NCI-H2171 treated with DMSO at 0.1 percent for 48 hours (cell line): ENCODE results near the gene BRSK2.

Source experiments
- DNase-seq: peaks from one replicate; lab custom pipeline; 2025; lab: John Stamatoyannopoulos, UW

BRSK2 gene

GRCh38 chr11:1484061-1484671, 94.4 kb downstream of the BRSK2 start:
- DNase-seq = no peak

- no peak for DNase-seq
These were observed 95.2 kb downstream of the BRSK2 start for GRCh38 chr11:1484695-1485503.

- no peak for DNase-seq
These were observed 95.8 kb downstream of the BRSK2 start for GRCh38 chr11:1485504-1485885.

GRCh38 chr11:1486054-1486825, 96.5 kb downstream of the BRSK2 start, which contains the start of gene MOB2:
TSS of gene MOB2 (minus strand) at chr11:1486779. CDS start at chr11:1486556, 223 bp downstream.
- DNase-seq = no peak

- DNase-seq = no peak
These were observed 97.5 kb downstream of the BRSK2 start for GRCh38 chr11:1487091-1487850.

- no peak for DNase-seq
These were observed 98.3 kb downstream of the BRSK2 start for GRCh38 chr11:1487851-1488574.

- DNase-seq = no peak
These were observed 98.9 kb downstream of the BRSK2 start for GRCh38 chr11:1488575-1489180.

GRCh38 chr11:1490651-1491050, 100.9 kb downstream of the BRSK2 start:
- no peak for DNase-seq

- no peak for DNase-seq
These were observed 101.6 kb downstream of the BRSK2 start for GRCh38 chr11:1491379-1491778.

GRCh38 chr11:1493650-1494244, 104.0 kb downstream of the BRSK2 start:
- no peak for DNase-seq

GRCh38 chr11:1494650-1495049, 104.9 kb downstream of the BRSK2 start:
- no peak for DNase-seq

- DNase-seq = no peak
These were observed 106.5 kb downstream of the BRSK2 start for GRCh38 chr11:1496091-1496760.

- no peak for DNase-seq
These were observed 107.0 kb downstream of the BRSK2 start for GRCh38 chr11:1496761-1497095.

GRCh38 chr11:1497600-1497999, 107.9 kb downstream of the BRSK2 start:
- no peak for DNase-seq

- DNase-seq = no peak
These were observed 108.5 kb downstream of the BRSK2 start for GRCh38 chr11:1498262-1498661.

GRCh38 chr11:1499261-1499890, 109.6 kb downstream of the BRSK2 start:
- DNase-seq = no peak

- no peak for DNase-seq
These were observed 110.2 kb downstream of the BRSK2 start for GRCh38 chr11:1499899-1500298.

GRCh38 chr11:1500466-1501420, 111.0 kb downstream of the BRSK2 start:
- DNase-seq = no peak
